Activated CD4-positive, alpha-beta T cell treated with anti-CD3 and anti-CD28 coated beads, Interleukin-2, amount 50 U/mL, for 16 hours (primary cell): ENCODE results near the gene PDE3B.

Source experiments
- DNase-seq: peaks from one replicate; pipeline ENCODE4 v3.0.0-alpha.2; 2020

The PDE3B gene

DNA sequence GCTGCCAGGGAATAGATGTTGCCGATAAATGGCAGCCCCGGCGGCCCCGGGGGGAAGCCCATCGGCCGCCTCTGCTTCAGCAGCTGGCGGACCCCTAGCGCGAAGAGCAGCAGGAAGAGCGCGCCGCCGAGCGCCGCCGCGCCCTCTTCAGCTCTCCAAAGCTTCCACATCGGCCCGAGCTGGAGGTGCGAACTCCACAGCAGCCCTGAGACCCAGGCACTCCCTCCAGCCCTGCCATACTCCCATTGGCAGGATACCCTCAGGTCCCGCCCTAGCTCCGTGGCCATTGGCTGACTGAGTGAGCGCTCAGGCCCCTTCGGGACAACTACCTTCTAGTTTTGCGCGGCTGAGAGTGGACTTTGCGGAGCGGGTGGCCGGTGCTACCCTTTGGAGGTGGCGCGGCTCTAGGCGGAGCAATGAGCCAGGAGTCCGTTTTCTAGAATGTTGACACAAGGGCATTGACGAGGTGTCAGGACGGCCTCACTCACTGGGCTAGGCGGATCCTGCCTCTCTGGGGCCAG lies 248.5 kb downstream of the PDE3B start, which contains the start of gene CYP2R1:
CYP2R1 (minus strand) TSS at position 196 of the 521 bp plus-strand sequence; CDS start at position 170, 26 bp downstream.
- peak; percentile 96 for DNase-seq

DNA sequence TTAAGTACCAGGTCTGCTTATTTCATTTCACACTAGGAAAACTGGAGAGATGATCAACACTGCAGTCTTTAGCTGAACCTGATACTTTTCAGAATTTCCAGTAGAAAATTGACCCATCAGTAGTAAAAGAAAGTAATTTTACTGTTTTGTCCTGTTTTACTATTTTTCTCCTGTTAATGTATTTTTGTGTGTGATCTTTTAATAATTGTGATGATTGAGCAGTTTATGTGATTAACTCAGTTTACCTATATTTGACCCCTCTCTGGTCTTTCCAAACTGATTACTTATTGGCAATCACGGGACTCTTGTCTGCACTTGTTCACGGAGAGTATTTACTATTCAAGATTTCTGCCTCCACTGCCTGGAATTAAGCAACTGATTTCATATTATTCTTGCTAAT lies 249.0 kb downstream of the PDE3B start:
- no peak for DNase-seq

DNA sequence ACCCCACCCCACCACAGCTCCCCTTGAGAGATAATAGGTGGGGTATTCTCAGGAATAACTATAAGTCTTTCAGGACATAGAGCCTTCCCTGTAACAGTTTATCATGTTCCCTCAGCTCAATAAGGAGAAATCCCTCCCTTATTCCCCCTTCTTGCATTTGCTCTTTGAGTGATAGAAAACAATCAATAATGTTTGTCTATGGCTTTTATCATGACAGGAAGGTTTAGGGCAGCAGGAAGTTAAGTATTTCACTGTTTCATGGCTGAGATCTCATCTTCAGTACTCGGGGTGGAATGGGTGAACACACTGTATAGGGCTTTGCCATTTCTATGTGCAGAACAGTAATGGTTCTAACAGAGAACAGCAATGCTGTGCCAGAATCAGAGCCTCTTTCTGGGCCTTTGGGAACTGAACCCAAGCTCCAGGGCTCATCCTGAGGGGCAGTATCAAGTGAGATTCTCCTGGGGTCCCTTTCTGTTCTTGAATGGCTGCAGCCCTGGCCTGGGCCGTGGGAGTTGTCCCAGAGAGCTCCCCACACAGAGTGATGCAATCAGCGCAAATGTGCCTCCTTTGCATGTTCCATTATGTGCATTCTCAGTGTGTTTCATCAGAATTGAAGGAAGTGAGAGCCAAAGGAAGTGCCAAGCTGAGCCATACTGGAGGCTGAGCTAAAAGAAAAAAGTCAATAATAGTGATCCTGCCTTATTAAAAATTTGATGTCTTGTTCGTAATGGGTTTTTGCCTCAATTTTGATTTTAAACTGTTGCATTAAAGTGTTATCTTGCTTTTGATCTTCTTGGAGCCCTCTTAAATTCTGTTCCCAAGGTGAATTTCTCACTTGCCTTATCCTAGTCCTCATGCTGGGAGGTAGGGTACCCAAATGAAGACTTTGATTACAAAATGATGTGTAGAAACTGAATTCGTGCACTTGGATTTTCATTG lies 251.3 kb downstream of the PDE3B start:
- DNase-seq = peak; percentile 40

DNA sequence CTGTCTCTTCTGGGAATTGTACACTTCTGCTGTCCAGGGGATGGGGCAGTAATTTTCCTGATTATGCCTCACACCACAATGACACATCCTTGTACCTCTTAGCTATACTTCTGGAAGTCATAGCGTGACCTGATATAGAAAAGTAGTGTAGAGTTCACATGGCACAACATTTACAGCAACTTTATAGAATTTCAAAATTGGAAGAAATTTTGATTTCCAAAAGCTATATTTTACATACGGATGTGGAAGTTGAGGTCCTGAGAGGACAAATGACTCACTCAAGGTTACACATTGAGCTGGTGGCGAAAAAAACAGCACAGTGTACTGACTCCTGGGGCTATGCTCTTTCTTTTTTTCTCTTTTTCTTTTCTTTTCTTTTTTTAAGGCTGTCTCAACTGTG lies 254.8 kb downstream of the PDE3B start:
- no peak for DNase-seq

DNA sequence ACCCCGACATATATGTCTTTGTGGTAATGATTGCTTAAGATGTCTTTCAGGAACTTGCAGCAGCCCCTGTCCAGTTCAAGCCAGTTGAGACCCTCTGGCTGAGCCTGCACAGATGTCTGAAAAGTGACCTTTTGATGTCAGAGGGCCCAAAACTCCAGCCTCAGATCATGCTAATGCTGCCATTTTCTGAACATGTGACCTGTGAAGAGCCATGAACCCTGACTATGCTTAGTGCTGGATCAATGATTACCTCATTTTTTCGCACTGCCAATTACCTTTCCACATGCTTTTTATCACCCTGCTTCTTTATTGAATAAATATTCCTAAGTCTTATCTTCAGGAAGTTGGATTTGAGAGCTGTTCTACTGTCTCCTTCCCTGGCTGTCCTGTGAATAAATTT lies 255.3 kb downstream of the PDE3B start:
- DNase-seq = no peak

DNA sequence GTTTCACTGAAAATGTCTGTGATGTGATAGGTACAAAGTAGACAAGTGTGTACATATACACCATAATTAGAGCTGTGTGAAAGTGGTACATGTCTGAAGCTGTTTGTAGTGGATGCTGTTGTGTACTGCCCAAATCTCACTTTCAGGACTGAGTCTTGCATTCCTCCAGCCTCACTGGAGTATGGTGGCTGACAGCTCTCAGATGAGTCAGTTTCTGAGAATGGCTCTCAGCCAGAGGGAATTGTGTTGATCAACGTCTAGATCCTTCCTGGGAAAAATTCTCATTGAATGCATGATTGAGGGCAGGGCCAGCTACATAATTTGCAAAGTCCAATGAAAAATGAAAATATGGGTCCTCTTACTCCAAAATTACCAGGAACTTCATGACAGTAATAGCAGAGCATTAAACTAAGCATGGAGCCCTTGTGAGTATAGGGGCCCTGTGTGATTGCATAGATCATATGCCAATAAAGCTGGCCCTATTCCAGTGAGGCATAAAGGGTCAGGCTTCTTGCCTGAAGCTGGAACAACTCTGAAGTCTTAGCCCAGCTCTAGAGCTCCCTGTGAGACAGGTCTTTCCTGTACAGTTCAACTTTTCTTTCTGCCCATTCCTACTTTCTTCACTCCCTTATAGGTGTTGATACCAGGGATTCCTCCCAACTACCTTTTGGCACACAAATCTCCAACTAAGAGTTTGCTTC lies 259.2 kb downstream of the PDE3B start:
- DNase-seq = no peak

DNA sequence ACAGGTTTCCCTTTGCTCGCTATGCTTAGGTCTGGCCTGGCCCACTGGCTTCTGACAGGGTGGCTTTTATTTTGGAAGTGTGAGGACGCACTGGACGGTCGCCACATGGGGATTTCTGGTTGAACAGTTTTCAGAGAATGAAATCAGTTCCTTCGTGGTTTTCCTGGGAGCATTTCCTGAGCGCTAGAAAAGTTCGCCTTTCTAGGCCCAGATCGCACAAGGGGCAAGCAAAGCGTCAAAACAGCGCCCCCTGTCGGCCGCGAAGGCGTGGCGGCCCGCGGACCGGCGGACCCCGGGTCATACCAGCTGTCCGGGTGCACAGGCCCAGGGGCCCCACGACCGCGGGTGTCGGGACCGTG lies 261.1 kb downstream of the PDE3B start:
- peak; percentile 79 for DNase-seq

DNA sequence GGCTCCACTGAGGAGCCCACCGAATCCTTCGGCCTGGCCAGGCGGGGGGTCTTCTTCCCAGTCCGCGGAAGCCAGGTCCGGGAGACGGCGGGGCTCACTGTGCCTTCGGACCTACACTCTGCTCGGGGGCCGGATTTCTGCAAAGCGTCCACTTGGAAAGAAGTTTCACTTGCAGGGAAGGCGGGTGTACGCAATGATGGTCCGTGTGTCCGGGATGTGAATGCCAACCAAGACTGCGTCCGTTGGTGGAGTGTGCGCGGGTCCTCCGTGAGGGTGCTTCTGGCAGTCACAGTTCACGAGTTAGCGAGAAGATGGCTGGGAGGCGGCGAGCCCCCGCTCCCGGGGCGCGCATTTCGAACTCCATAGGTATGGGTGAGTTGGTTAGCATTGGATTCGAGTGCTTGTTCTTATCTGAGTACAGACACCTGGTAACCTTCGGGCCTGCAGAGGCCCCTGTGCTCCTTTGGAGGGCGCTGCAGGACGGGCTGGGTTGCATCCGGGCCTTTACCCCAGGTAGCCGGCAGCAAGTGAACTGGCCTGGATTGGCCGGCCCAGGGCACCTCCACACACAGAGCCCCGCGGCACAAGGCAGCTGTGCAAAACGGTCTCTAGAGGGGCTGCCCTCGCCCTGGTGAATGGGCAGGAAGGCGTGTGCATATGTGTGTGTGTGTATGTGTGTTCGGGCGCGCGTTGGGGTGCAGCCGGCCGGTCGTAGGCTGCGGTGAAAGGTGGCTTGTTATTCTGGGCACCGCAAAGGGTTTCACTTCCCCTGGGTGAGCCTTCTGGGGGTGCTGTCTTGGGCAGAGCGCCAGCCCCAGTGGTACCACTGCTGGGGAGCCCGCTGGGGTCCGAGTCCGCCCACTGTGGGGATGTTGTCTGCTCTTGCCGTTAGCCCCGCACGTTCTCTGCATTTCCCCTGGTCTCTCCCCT lies 261.8 kb downstream of the PDE3B start:
- peak; percentile 70 for DNase-seq

DNA sequence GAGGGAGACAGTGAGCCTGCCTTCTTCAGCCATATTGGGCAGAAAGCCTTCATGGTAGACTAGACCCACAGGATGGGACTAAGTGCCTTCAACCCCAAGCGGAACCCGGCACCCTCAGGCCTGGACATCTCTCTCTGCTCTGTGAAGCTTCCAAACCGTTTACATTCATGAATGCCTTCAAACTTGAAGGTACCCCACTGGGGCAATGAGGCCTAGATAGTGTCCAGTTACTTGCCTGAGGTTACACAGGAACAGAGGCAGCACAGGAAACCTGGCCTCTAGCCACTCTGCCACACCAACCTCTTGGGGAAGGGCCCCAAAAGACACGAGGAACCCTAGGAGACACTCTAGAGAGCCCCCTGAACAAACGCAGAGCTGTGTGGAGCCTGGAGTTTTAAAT lies 263.0 kb downstream of the PDE3B start:
- no peak for DNase-seq

DNA sequence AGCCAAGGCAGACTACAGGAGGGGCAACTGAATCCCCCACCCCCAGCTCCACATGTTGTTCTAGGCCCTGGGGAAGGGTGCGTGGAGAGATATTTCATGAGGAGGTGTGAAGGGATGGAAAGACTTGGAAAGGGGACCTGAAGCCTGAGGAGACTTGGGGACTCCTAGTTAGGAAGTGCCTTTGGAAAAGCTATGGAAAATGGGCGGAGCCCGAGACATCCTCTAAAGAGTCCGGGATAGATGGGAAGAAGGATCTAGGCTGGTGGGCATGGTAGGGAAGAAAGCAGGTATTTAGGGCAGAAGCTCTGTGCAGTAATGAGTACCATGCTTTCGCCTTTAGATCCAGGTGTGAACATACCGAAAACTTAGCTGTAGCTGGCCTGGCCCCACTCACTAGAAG lies 263.4 kb downstream of the PDE3B start:
- no peak for DNase-seq

DNA sequence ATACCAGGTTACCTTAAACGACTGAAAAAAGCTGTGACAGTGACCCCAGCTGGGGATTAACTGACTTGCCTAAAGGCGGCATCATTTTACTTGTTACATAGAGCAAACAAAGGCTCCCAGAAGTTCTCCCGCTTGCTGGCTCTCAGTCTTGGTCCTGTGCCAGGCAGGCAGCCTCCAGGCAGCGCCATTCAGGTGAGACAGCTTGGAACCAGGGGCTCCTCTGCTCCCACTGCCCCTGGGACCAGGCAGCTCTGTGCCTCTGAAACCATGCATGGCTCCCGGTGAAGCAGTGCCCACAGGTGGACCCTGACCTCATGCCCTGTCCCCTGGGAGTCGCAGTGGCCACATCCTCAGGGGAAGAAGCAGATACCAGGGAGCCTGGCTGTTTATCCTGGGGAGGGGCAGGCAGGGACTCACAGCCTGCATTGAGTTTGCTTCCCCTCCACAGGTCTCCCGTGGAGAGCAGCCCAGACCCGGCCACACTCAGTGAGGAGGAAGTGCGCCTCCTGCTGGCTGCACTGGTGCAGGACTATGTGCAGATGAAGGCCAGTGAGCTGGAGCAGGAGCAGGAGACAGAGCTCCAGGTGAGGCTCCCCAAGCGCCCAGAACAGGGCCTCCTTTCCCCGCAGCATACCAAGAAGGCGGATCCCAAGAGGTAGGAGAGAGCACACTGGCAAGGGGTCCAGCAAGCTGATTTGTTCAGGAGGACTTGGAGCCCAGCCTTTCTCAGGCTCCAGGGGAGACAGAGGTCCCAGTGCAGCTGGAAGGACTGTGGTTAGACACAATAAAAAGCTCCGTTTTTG lies 264.0 kb downstream of the PDE3B start:
- DNase-seq = peak; percentile 84

DNA sequence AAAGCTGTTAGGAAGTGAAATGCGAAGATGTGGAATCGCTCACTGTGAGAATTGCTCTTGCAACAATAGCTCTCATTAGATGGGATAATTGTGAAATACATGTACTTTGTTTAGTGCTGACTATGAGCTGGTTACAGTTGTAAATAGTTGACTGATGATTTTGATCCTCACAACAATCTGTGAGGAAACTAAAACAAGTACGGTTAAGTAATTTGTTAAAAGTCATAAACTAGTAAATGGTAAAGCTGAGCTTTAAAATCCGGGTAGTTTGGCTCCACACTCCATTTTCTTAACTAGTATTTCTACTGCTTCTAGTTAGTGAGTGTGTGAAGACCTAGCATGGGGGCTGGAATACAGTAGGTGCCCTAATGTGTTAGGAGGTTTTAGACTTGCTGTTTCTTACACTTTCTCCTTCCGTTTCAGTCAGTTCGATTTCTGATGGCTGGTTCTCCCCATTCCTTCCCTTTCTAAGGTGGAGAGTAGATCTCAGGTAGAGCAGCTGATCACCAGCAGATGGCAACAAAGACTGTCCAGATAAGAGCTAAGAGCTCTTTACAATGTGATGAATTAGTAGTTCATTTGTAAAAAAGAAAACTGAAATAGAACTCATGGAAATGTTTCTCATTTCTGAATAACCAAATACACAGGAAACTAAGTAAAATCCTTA lies 264.7 kb downstream of the PDE3B start:
- DNase-seq = peak; percentile 56

DNA sequence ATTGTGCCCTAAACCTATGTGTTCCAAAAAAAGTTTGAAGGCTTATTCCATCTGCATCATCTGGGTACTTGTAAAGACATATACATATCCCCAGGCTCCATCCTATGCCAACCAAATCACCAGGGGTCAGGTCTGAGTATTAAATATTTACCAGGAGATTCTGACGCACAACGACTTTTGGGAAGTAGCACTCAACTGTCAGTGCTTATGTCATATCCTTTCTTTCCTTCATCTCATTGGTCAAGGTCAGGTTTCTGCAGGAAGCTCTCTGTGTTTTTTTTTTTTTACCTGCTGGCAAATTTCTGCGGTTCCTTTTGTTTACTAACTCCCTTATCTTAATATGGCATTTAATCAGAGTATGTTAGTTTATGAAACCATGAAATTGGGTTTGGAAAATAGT lies 270.9 kb downstream of the PDE3B start:
- no peak for DNase-seq

DNA sequence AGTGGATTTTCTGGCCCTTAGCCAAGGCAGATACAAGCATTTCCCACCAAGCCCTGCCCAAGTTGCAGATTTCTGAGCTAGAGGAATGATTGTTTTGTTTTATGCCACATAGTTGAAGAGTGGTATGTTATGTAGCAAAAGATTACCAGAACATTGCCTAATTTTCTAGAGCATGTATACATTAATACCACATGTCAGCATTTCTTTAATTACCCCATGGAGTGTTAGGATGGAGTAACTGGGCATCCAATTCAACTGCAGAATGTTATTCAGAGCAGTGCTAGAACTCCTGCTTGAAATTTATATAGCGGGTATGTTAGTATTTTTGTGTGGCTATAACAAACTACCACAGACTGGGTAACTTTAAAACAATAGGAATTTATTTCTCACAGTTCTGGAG lies 272.8 kb downstream of the PDE3B start:
- DNase-seq = no peak
